ENCODE measurements around the gene C16orf82.

Gene C16orf82

GRCh38 chr16:27108051-27108770, 41.5 kb downstream of the C16orf82 start:
- Histone ChIP-seq H3K9me3 (ENCODE audit: control insufficient read depth, insufficient read depth, low read length) (peaks cover 7% of the 10 kb centered on the region), H3K4me1 (ENCODE audit: control insufficient read depth, low read length) (peaks cover 27% of the 10 kb centered on the region), H3F3A (ENCODE audit: control insufficient read depth, insufficient read depth) (no peaks in the 10 kb centered on the region), H4K20me1 (ENCODE audit: control insufficient read depth, insufficient read depth, low read depth, low read length) (no peaks in the 10 kb centered on the region), H3K36me3 (ENCODE audit: control insufficient read depth, low read length) (no peaks in the 10 kb centered on the region), H3K79me2 (ENCODE audit: control insufficient read depth, low read length) (no peaks in the 10 kb centered on the region), H3K9me2 (replicated peaks; ENCODE audit: control insufficient read depth, low read length) (no peaks in the 10 kb centered on the region), H3K4me3 (ENCODE audit: low read length) (no peak overlapping the region), H3K4me2 (ENCODE audit: low read length) (no peak overlapping the region), H3K27me3 (ENCODE audit: control insufficient read depth, low read length) (no peaks in the 10 kb centered on the region), H3K27ac (ENCODE audit: low read depth, low read length) (no peak overlapping the region)
- TF ChIP-seq, protein P1, sequence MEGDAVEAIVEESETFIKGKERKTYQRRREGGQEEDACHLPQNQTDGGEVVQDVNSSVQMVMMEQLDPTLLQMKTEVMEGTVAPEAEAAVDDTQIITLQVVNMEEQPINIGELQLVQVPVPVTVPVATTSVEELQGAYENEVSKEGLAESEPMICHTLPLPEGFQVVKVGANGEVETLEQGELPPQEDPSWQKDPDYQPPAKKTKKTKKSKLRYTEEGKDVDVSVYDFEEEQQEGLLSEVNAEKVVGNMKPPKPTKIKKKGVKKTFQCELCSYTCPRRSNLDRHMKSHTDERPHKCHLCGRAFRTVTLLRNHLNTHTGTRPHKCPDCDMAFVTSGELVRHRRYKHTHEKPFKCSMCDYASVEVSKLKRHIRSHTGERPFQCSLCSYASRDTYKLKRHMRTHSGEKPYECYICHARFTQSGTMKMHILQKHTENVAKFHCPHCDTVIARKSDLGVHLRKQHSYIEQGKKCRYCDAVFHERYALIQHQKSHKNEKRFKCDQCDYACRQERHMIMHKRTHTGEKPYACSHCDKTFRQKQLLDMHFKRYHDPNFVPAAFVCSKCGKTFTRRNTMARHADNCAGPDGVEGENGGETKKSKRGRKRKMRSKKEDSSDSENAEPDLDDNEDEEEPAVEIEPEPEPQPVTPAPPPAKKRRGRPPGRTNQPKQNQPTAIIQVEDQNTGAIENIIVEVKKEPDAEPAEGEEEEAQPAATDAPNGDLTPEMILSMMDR (IDR thresholded peaks at IDR 0.05; ENCODE audit: low read depth, low read length, poor library complexity, severe bottlenecking) = no peak
- no peak for TF ChIP-seq EZH2phosphoT487 (IDR thresholded peaks at IDR 0.05; ENCODE audit: borderline replicate concordance, low read length)

DNA sequence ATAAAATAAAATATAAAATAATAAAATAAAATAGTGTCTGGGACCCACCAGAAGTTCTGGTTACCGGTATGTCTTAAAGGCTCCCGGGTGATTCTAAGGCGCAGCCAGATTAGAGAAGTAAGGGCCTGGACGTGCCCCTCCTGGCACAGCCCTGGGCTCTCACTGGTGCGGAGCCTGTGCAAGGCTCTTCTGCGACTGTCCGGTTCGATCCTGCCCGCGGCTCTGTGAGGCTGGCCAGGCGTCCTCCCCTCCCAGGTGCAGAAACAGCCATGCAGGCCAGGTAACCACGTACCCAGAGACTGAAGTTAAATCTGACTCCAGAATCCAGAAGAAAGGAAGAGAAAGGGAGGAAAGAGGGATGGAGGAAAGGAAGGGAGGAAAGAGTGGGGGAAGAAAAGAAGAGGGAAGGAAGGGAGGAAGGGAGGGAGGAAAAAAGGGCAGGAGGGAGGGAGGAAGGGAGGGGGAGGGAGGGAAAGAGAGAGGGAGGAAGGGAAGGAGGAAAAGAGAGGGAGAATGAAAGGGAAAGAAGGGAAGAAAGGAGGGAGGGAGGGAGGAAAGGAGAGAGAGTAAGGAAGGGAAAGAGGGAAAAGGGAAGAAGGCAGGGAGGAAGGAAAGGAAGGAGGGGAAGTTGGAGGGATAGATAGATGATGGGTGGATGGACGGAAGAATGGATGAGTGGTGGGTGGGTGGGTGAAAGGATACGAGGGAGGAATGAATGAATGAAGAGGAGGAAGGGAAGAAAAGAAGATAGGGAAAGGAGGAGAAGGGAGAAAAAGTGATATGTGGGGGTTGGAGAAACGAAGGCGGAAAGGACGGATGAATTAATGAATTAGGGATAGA, 42.3 kb downstream of the C16orf82 start:
- Histone ChIP-seq H4K20me1 (ENCODE audit: control insufficient read depth, insufficient read depth, low read depth, low read length) (no peaks in the 10 kb centered on the region), H3K4me3 (ENCODE audit: low read length) (peak overlapping the region; percentile 66), H3K4me2 (ENCODE audit: low read length) (peak overlapping the region; percentile 63), H3K9me2 (replicated peaks; ENCODE audit: control insufficient read depth, low read length) (no peaks in the 10 kb centered on the region), H3K36me3 (ENCODE audit: control insufficient read depth, low read length) (no peaks in the 10 kb centered on the region), H3K79me2 (ENCODE audit: control insufficient read depth, low read length) (no peaks in the 10 kb centered on the region), H3K27ac (ENCODE audit: low read depth, low read length) (no peak overlapping the region), H3K9me3 (ENCODE audit: control insufficient read depth, insufficient read depth, low read length) (peaks cover 3% of the 10 kb centered on the region), H3K4me1 (ENCODE audit: control insufficient read depth, low read length) (peaks cover 35% of the 10 kb centered on the region), H3K27me3 (ENCODE audit: control insufficient read depth, low read length) (no peaks in the 10 kb centered on the region), H3F3A (ENCODE audit: control insufficient read depth, insufficient read depth) (no peaks in the 10 kb centered on the region)
- no peak for TF ChIP-seq EZH2phosphoT487 (IDR thresholded peaks at IDR 0.05; ENCODE audit: borderline replicate concordance, low read length)
- TF ChIP-seq, protein P1 (IDR thresholded peaks at IDR 0.05; ENCODE audit: low read depth, low read length, poor library complexity, severe bottlenecking) = no peak

DNA sequence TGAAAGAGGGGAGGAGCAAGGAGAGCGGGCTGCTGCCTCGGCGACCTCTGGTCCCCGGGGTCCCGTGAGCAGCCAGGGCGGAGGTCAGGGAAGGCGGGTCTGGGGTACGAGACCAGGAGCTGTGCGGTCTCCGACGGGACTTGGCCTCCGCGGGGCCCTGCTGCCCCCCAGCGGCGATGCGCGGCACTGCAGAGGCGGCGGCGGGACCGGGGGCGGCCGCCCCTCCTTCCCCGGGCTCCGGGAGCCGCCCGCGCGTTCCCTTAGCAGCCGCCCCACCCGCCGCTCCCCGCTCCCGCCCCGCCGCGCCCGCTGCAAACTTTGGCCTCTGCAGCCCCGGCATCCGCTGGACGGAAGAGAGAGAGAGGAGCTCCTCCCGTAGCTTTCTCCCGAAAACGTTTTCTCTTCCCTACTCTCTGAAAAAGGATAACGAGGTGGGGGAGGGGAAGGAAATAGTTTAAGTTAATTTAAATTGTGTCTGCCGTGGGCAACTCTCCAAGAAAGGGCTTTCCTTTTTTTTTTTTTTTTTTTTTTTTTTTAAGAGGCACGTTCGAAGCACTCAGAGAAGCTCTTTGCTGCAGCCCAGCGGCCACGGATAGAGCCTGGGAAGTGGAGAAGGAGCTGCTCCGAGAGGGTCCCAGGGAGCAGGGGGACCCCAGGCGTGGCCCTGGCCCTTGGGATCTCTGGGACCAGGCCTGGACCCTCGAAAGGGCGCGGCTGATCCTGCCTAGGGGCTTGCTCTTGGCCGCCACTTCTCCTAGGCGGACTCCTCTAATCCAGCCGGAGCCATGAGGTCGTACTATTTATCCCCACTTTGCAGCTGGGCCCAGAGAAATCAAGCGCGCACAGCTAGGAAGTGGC, 43.2 kb downstream of the C16orf82 start:
- Histone ChIP-seq H3K79me2 (ENCODE audit: control insufficient read depth, low read length) (no peaks in the 10 kb centered on the region), H3F3A (ENCODE audit: control insufficient read depth, insufficient read depth) (no peaks in the 10 kb centered on the region), H3K9me2 (replicated peaks; ENCODE audit: control insufficient read depth, low read length) (no peaks in the 10 kb centered on the region), H3K36me3 (ENCODE audit: control insufficient read depth, low read length) (no peaks in the 10 kb centered on the region), H3K4me2 (ENCODE audit: low read length) (peak overlapping the region; percentile 63), H4K20me1 (ENCODE audit: control insufficient read depth, insufficient read depth, low read depth, low read length) (no peaks in the 10 kb centered on the region), H3K27ac (ENCODE audit: low read depth, low read length) (no peak overlapping the region), H3K4me3 (ENCODE audit: low read length) (peak overlapping the region; percentile 66), H3K27me3 (ENCODE audit: control insufficient read depth, low read length) (no peaks in the 10 kb centered on the region), H3K4me1 (ENCODE audit: control insufficient read depth, low read length) (peaks cover 39% of the 10 kb centered on the region), H3K9me3 (ENCODE audit: control insufficient read depth, insufficient read depth, low read length) (no peaks in the 10 kb centered on the region)
- TF ChIP-seq, protein P1 (IDR thresholded peaks at IDR 0.05; ENCODE audit: low read depth, low read length, poor library complexity, severe bottlenecking) = peak; percentile 65
- TF ChIP-seq EZH2phosphoT487 (IDR thresholded peaks at IDR 0.05; ENCODE audit: borderline replicate concordance, low read length) = no peak

Data from DOHH2 (cell line).